HCT116 (cell line): Measurements from ENCODE around the gene BBS7. TPM values are rescaled to one million over a fixed set of nuclear protein-coding genes. Genes with fewer than 3 reads are reported as not detected.

Source experiments
- ATAC-seq: fragments of 200-7000 bp; cut with Tn5 transposase; 2 replicates; pipeline ENCODE4 v1.9.1; 2020; ENCODE audit warnings: mild to moderate bottlenecking, moderate library complexity
- BruUV-seq: library from RNA; stranded (reverse); fragments of 400-500 nt; replicated peaks from 2 replicates; lab custom pipeline; 2021; lab: Mats Ljungman, UMichigan
- CTCF ChIA-PET: fragments of 300-600 bp; sonication (Branson Sonifier 250); formaldehyde crosslinking; loops from one replicate; lab custom pipeline; 2021; ENCODE audit warnings: antibody characterized with exemption; lab: Charles Lee
- POLR2A ChIA-PET: fragments of 300-600, 350-600 bp; sonication (Branson Sonifier 250); formaldehyde crosslinking; loops from one replicate; lab custom pipeline; 2021; ENCODE audit warnings: antibody characterized with exemption; lab: Charles Lee
- RAD21 ChIA-PET, 2 experiments: fragments of 300-600 bp; sonication (Branson Sonifier 250); formaldehyde crosslinking; loops; one replicate each; lab custom pipeline; 2023; ENCODE audit warnings: low total read pairs in 2 of 2; ENCODE audit not compliant: uncharacterized antibody in 2 of 2, unreplicated experiment in 2 of 2, low non-redundant PET in 1 of 2; lab: Charles Lee
- DNase-seq: peaks from one replicate; pipeline ENCODE4 v3.0.0-alpha.2; 2010; ENCODE audit warnings: low read depth, low spot score
- H2AFZ ChIP-seq: fragments of 200-600 bp; shearing (Covaris generic), sonication (generic); 2 replicates; pipeline ENCODE4 v1.6.1; 2017; ENCODE audit warnings: low read depth, mixed run types, mixed read lengths, antibody characterized with exemption, low read length; ENCODE audit not compliant: poor library complexity, severe bottlenecking
- H3K27ac ChIP-seq: 2 replicates; pipeline ENCODE4 v1.5.1; 2012; ENCODE audit warnings: low read depth, low read length
- H3K27me3 ChIP-seq: fragments of 200-600 bp; sonication (generic); 2 replicates; pipeline ENCODE4 v1.6.1; 2016; ENCODE audit warnings: mixed run types, low read length, mixed read lengths; ENCODE audit not compliant: insufficient read depth
- H3K36me3 ChIP-seq, 2 experiments: fragments of 200-500 bp in 1 of 2; fragments of 200-600 bp in 1 of 2; sonication (Bioruptor generic) in 1 of 2; sonication (generic) in 1 of 2; 2 replicates each; pipeline versions ENCODE4 v1.5.1 to v1.6.1; 2014 to 2016; ENCODE audit warnings: low read length in 2 of 2, inconsistent platforms in 1 of 2, mixed read lengths in 1 of 2, mixed run types in 1 of 2; ENCODE audit not compliant: insufficient read depth in 2 of 2, control insufficient read depth in 1 of 2
- H3K4me1 ChIP-seq, 2 experiments: fragments of 200-600 bp in 1 of 2; sonication (generic) in 1 of 2; 2 replicates each; pipeline versions ENCODE4 v1.5.1 to v1.6.1; 2012 to 2017; ENCODE audit warnings: low read length in 2 of 2, inconsistent platforms in 1 of 2, mild to moderate bottlenecking in 1 of 2, mixed read lengths in 1 of 2, mixed run types in 1 of 2, moderate library complexity in 1 of 2; ENCODE audit not compliant: insufficient read depth in 2 of 2, control insufficient read depth in 1 of 2
- H3K4me2 ChIP-seq: fragments of 200-600 bp; sonication (generic); 2 replicates; pipeline ENCODE4 v1.6.1; 2017; ENCODE audit warnings: mixed run types, low read length, mixed read lengths
- H3K4me3 ChIP-seq, 2 experiments: fragments of 200-600 bp in 1 of 2; sonication (generic) in 1 of 2; replicated peaks in 1 of 2; 2 replicates each; pipeline ENCODE4 v1.5.1; 2011 to 2016; ENCODE audit warnings: low read length in 2 of 2, control low read depth in 1 of 2, low read depth in 1 of 2, mild to moderate bottlenecking in 1 of 2, mixed read lengths in 1 of 2, mixed run types in 1 of 2
- H3K79me2 ChIP-seq: fragments of 200-600 bp; sonication (generic); 2 replicates; pipeline ENCODE4 v1.6.1; 2017; ENCODE audit warnings: mild to moderate bottlenecking, mixed run types, low read length, moderate library complexity, mixed read lengths; ENCODE audit not compliant: insufficient read depth
- H3K9ac ChIP-seq: fragments of 200-600 bp; sonication (generic); 2 replicates; pipeline ENCODE4 v1.6.1; 2016; ENCODE audit warnings: low read length, mixed read lengths
- H3K9me2 ChIP-seq: fragments of 200-600 bp; sonication (generic), shearing (Covaris generic); 2 replicates; pipeline ENCODE4 v1.6.1; 2017; ENCODE audit warnings: mixed run types, mild to moderate bottlenecking, moderate library complexity; ENCODE audit not compliant: insufficient read depth
- H3K9me3 ChIP-seq, 2 experiments: fragments of 200-500 bp in 1 of 2; fragments of 200-600 bp in 1 of 2; sonication (Bioruptor generic) in 1 of 2; sonication (generic) in 1 of 2; 2 replicates each; pipeline ENCODE4 v1.6.1; 2014 to 2017; ENCODE audit warnings: low read length in 2 of 2, mixed read lengths in 2 of 2, inconsistent platforms in 1 of 2, low read depth in 1 of 2, mild to moderate bottlenecking in 1 of 2, mixed run types in 1 of 2, moderate library complexity in 1 of 2; ENCODE audit not compliant: control insufficient read depth in 1 of 2, insufficient read depth in 1 of 2
- H4K20me1 ChIP-seq: fragments of 200-600 bp; sonication (generic), shearing (Covaris generic); 2 replicates; pipeline ENCODE4 v1.6.1; 2017; ENCODE audit warnings: mixed run types, mild to moderate bottlenecking, moderate library complexity; ENCODE audit not compliant: insufficient read depth
- ATF3 ChIP-seq: IDR thresholded peaks from 2 replicates; pipeline ENCODE4 v1.6.1; 2012
- CEBPB ChIP-seq: IDR thresholded peaks from 2 replicates; pipeline ENCODE4 v1.6.1; 2012; ENCODE audit warnings: low read depth
- CTCF ChIP-seq, 3 experiments: fragments of 200-600 bp in 1 of 3; sonication (generic) in 1 of 3; IDR thresholded peaks in 2 of 3; conservative IDR thresholded peaks in 1 of 3; 2 replicates each; pipeline ENCODE4 v1.5.1; 2012 to 2017; ENCODE audit warnings: low read depth in 2 of 3, low read length in 2 of 3, antibody characterized with exemption in 1 of 3, borderline replicate concordance in 1 of 3, control low read depth in 1 of 3, mild to moderate bottlenecking in 1 of 3, mixed read lengths in 1 of 3, mixed run types in 1 of 3, moderate library complexity in 1 of 3; ENCODE audit not compliant: insufficient read depth in 1 of 3
- ELF1 ChIP-seq: IDR thresholded peaks from 2 replicates; pipeline ENCODE4 v1.6.1; 2012; ENCODE audit warnings: low read depth, borderline replicate concordance
- EZH2 ChIP-seq: fragments of 200-600 bp; sonication (generic); IDR thresholded peaks from 2 replicates; pipeline ENCODE4 v1.6.1; 2017; ENCODE audit warnings: antibody characterized with exemption, mixed run types
- EZH2phosphoT487 ChIP-seq: fragments of 200-600 bp; IDR thresholded peaks from 2 replicates; pipeline ENCODE4 v1.6.1; 2018; ENCODE audit warnings: antibody characterized with exemption, borderline replicate concordance
- JUND ChIP-seq: IDR thresholded peaks from 2 replicates; pipeline ENCODE4 v1.6.1; 2012
- MAX ChIP-seq: IDR thresholded peaks from 2 replicates; pipeline ENCODE4 v1.6.1; 2012
- POLR2A ChIP-seq: IDR thresholded peaks from 2 replicates; pipeline ENCODE4 v1.7.0; 2011; ENCODE audit warnings: borderline replicate concordance; ENCODE audit not compliant: insufficient read depth, insufficient read length; ENCODE audit errors: extremely low read depth
- RAD21 ChIP-seq: IDR thresholded peaks from 2 replicates; pipeline ENCODE4 v1.6.1; 2012; ENCODE audit warnings: low read depth, mild to moderate bottlenecking
- REST ChIP-seq: IDR thresholded peaks from 2 replicates; pipeline ENCODE4 v1.6.1; 2012; ENCODE audit warnings: low read depth
- SIN3A ChIP-seq: IDR thresholded peaks from 2 replicates; pipeline ENCODE4 v1.6.1; 2012; ENCODE audit warnings: low read depth
- SP1 ChIP-seq: IDR thresholded peaks from 2 replicates; pipeline ENCODE4 v1.6.1; 2012; ENCODE audit warnings: low read depth
- SRF ChIP-seq: IDR thresholded peaks from 2 replicates; pipeline ENCODE4 v1.6.1; 2012; ENCODE audit warnings: low read depth
- TCF7L2 ChIP-seq: IDR thresholded peaks from 2 replicates; pipeline ENCODE4 v1.7.0; 2011; ENCODE audit warnings: borderline replicate concordance, inconsistent platforms; ENCODE audit not compliant: insufficient read depth, insufficient read length; ENCODE audit errors: extremely low read depth
- ZBTB33 ChIP-seq: IDR thresholded peaks from 2 replicates; pipeline ENCODE4 v1.6.1; 2011; ENCODE audit warnings: mild to moderate bottlenecking, low read length, moderate library complexity; ENCODE audit not compliant: insufficient replicate concordance; ENCODE audit errors: extremely low read depth
- ZNF274 ChIP-seq: fragments of 200-500 bp; sonication (Bioruptor generic); IDR thresholded peaks from 2 replicates; pipeline ENCODE4 v1.6.1; 2014; ENCODE audit warnings: mild to moderate bottlenecking, low read depth, low read length, inconsistent platforms
- intact Hi-C: fragments of 100-400 bp; cut with micrococcal nuclease; formaldehyde crosslinking; loops from 2 replicates; pipeline ENCODE4 v1.10.0; 2022
- total RNA-seq: library from RNA; stranded (reverse); gene quantifications from one replicate; pipeline ENCODE4 v1.2.1, GENCODE V29; 2021; ENCODE audit not compliant: unreplicated experiment

The BBS7 gene
- total RNA-seq, 1 experiment from 2014 or later = 22.9 TPM

- no TSS peak for BruUV-seq
- no peaks in the 10 kb centered on the region for H3K4me1 ChIP-seq
- no peak overlapping the region for H3K9ac ChIP-seq
- H3K36me3 ChIP-seq = no peaks in the 10 kb centered on the region
- H3K4me2 ChIP-seq = no peak overlapping the region
- H3K27me3 ChIP-seq = no peaks in the 10 kb centered on the region
- H3K79me2 ChIP-seq = no peaks in the 10 kb centered on the region
- TF ChIP-seq ZBTB33 = no peak
- TF ChIP-seq EZH2phosphoT487 = no peak
- no peak for TF ChIP-seq TCF7L2
- TF ChIP-seq CTCF (IDR thresholded peaks at IDR 0.05 in 2 of 3, conservative IDR thresholded peaks at IDR 0.05 in 1 of 3; ENCODE audit: borderline replicate concordance in 1 of 3, insufficient read depth in 1 of 3, low read depth in 2 of 3, low read length in 2 of 3) = no peak
- no peak for TF ChIP-seq POLR2A
- TF ChIP-seq RAD21 = no peak
- TF ChIP-seq CEBPB = no peak
- TF ChIP-seq ELF1 = no peak
- no peak for TF ChIP-seq MAX
- no peak for TF ChIP-seq ATF3
- no peak for TF ChIP-seq ZNF274
- no peak for TF ChIP-seq SRF
- TF ChIP-seq JUND = no peak
- no peak for TF ChIP-seq REST
- TF ChIP-seq SP1 = no peak
- TF ChIP-seq EZH2 = no peak
- no peak for TF ChIP-seq SIN3A
- no peaks in the 10 kb centered on the region for H3K9me2 ChIP-seq
- no peak for DNase-seq
- ChIA-PET POLR2A (no interaction called here), CTCF (no interaction called here), RAD21 (no interaction called here)
- no peaks in the 10 kb centered on the region for H4K20me1 ChIP-seq
- no peak overlapping the region for H3K27ac ChIP-seq
- no peak overlapping the region for H2AFZ ChIP-seq
- H3K4me3 ChIP-seq = no peak overlapping the region
- intact Hi-C loops = no loop called here
- no peaks in the 10 kb centered on the region for H3K9me3 ChIP-seq
- no peak for ATAC-seq
Observed at GRCh38 chr4:121783210-121783609, 87.1 kb downstream of the BBS7 start.
